Measurements from ENCODE around the gene MPL.

- TF ChIP-seq CTCF (IDR thresholded peaks at IDR 0.05) (no peak), POLR2A (IDR thresholded peaks at IDR 0.05) (no peak)
Measured at GRCh38 chr1:43308635-43309404, 28.8 kb upstream of the MPL start.
